Type B pancreatic cell (in vitro differentiated cells): Measurements from ENCODE around the gene PAGE2. TPM values are rescaled to one million over a fixed set of nuclear protein-coding genes. Genes with fewer than 3 reads are reported as not detected.
"Not testable (repeated sequence)": the region's sequence is repeated elsewhere in the genome, so short reads cannot be mapped to it uniquely, and the experiment has no call there.

Source experiments
- DNase-seq: peaks from one replicate; pipeline ENCODE4 v3.0.0; 2021; ENCODE audit warnings: mixed read lengths; ENCODE audit not compliant: unreplicated experiment; ENCODE audit errors: extremely low spot score
- H3K27ac Mint-ChIP-seq: 2 replicates; pipeline ENCODE4 v1.8.0; 2021; ENCODE audit warnings: mild to moderate bottlenecking, mixed read lengths
- H3K27me3 Mint-ChIP-seq: 2 replicates; pipeline ENCODE4 v1.8.0; 2021; ENCODE audit warnings: mixed read lengths
- H3K36me3 Mint-ChIP-seq: 2 replicates; pipeline ENCODE4 v1.8.0; 2021; ENCODE audit warnings: mixed read lengths
- H3K4me1 Mint-ChIP-seq: one replicate; pipeline ENCODE4 v1.8.0; 2021; ENCODE audit warnings: mixed read lengths; ENCODE audit not compliant: unreplicated experiment
- H3K4me3 Mint-ChIP-seq: 2 replicates; pipeline ENCODE4 v1.8.0; 2021; ENCODE audit warnings: mild to moderate bottlenecking, mixed read lengths
- H3K9me3 Mint-ChIP-seq: 2 replicates; pipeline ENCODE4 v1.8.0; 2021; ENCODE audit warnings: mixed read lengths
- CTCF ChIP-seq: fragments of 200-600 bp; sonication (generic); conservative IDR thresholded peaks from 2 replicates; pipeline ENCODE4 v1.5.0; 2021; ENCODE audit warnings: antibody characterized with exemption, mild to moderate bottlenecking
- long read RNA-seq: library from polyadenylated mRNA; unstranded; transcript quantifications from one replicate; pipeline ENCODE4 v2.0.0, GENCODE V29; 2020
- total RNA-seq: library from RNA; stranded (reverse); gene quantifications from 2 replicates; pipeline ENCODE4 v1.2.1, GENCODE V29; 2021; ENCODE audit warnings: low replicate concordance

Gene PAGE2
- total RNA-seq = not detected in 2 replicates
- long read RNA-seq = 0 reads

- no peak for TF ChIP-seq CTCF
- no peak within 1 kb of the TSS for H3K27ac Mint-ChIP-seq
- no peaks in the 10 kb centered on the region for H3K9me3 Mint-ChIP-seq
Observed at GRCh38 chrX:55088795-55089489, at the start of gene PAGE2. PAGE2 (plus strand) TSS chrX:55089018; CDS start chrX:55090021, 1,003 bp downstream.

GRCh38 chrX:55039471-55039870, 49.3 kb upstream of the PAGE2 start:
- Mint-ChIP-seq H3K27ac (no peak overlapping the region), H3K4me3 (no peak overlapping the region), H3K4me1 (no peaks in the 10 kb centered on the region), H3K27me3 (no peaks in the 10 kb centered on the region), H3K9me3 (no peaks in the 10 kb centered on the region), H3K36me3 (no peaks in the 10 kb centered on the region)
- no peak for TF ChIP-seq CTCF
- DNase-seq = no peak

More at GRCh38 chrX:55088795-55089489, at the start of gene PAGE2:
- no peak within 1 kb of the TSS for H3K4me3 Mint-ChIP-seq
- no peak for DNase-seq
- H3K4me1 Mint-ChIP-seq = no peaks in the 10 kb centered on the region
- no peaks in the 10 kb centered on the region for H3K27me3 Mint-ChIP-seq
- H3K36me3 Mint-ChIP-seq = no peaks in the 10 kb centered on the region

- Mint-ChIP-seq H3K4me3 (no peak overlapping the region), H3K4me1 (no peaks in the 10 kb centered on the region), H3K9me3 (no peaks in the 10 kb centered on the region), H3K27ac (no peak overlapping the region), H3K36me3 (no peaks in the 10 kb centered on the region), H3K27me3 (no peaks in the 10 kb centered on the region)
- TF ChIP-seq CTCF = no peak
- DNase-seq = no peak
Observed at GRCh38 chrX:55041514-55041913, 47.3 kb upstream of the PAGE2 start.

- DNase-seq, H3K27ac Mint-ChIP-seq, H3K4me3 Mint-ChIP-seq, H3K36me3 Mint-ChIP-seq, H3K4me1 Mint-ChIP-seq, H3K27me3 Mint-ChIP-seq, H3K9me3 Mint-ChIP-seq: not testable (repeated sequence)
Observed at GRCh38 chrX:55050599-55050998, 38.2 kb upstream of the PAGE2 start.

GRCh38 chrX:55056820-55057674, 31.8 kb upstream of the PAGE2 start:
- Mint-ChIP-seq H3K9me3 (no peaks in the 10 kb centered on the region), H3K27me3 (no peaks in the 10 kb centered on the region), H3K36me3 (no peaks in the 10 kb centered on the region), H3K4me1 (peaks cover 3% of the 10 kb centered on the region), H3K27ac (no peak overlapping the region), H3K4me3 (peak overlapping the region; percentile 69)
- no peak for DNase-seq
- no peak for TF ChIP-seq CTCF
